HCT116 (cell line): ENCODE measurements around the gene NFE2L2. TPM values are rescaled to one million over a fixed set of nuclear protein-coding genes. Genes with fewer than 3 reads are reported as not detected.

Experiments
- ATAC-seq: fragments of 200-7000 bp; cut with Tn5 transposase; 2 replicates; pipeline ENCODE4 v1.9.1; 2020; ENCODE audit warnings: mild to moderate bottlenecking, moderate library complexity
- BruUV-seq: library from RNA; stranded (reverse); fragments of 400-500 nt; replicated peaks from 2 replicates; lab custom pipeline; 2021; lab: Mats Ljungman, UMichigan
- CTCF ChIA-PET: fragments of 300-600 bp; sonication (Branson Sonifier 250); formaldehyde crosslinking; loops from one replicate; lab custom pipeline; 2021; ENCODE audit warnings: antibody characterized with exemption; lab: Charles Lee
- POLR2A ChIA-PET: fragments of 300-600, 350-600 bp; sonication (Branson Sonifier 250); formaldehyde crosslinking; loops from one replicate; lab custom pipeline; 2021; ENCODE audit warnings: antibody characterized with exemption; lab: Charles Lee
- RAD21 ChIA-PET, 2 experiments: fragments of 300-600 bp; sonication (Branson Sonifier 250); formaldehyde crosslinking; loops; one replicate each; lab custom pipeline; 2023; ENCODE audit warnings: low total read pairs in 2 of 2; ENCODE audit not compliant: uncharacterized antibody in 2 of 2, unreplicated experiment in 2 of 2, low non-redundant PET in 1 of 2; lab: Charles Lee
- DNase-seq: peaks from one replicate; pipeline ENCODE4 v3.0.0-alpha.2; 2010; ENCODE audit warnings: low read depth, low spot score
- H2AFZ ChIP-seq: fragments of 200-600 bp; shearing (Covaris generic), sonication (generic); 2 replicates; pipeline ENCODE4 v1.6.1; 2017; ENCODE audit warnings: low read depth, mixed run types, mixed read lengths, antibody characterized with exemption, low read length; ENCODE audit not compliant: poor library complexity, severe bottlenecking
- H3K27ac ChIP-seq: 2 replicates; pipeline ENCODE4 v1.5.1; 2012; ENCODE audit warnings: low read depth, low read length
- H3K27me3 ChIP-seq: fragments of 200-600 bp; sonication (generic); 2 replicates; pipeline ENCODE4 v1.6.1; 2016; ENCODE audit warnings: mixed run types, low read length, mixed read lengths; ENCODE audit not compliant: insufficient read depth
- H3K36me3 ChIP-seq, 2 experiments: fragments of 200-500 bp in 1 of 2; fragments of 200-600 bp in 1 of 2; sonication (Bioruptor generic) in 1 of 2; sonication (generic) in 1 of 2; 2 replicates each; pipeline versions ENCODE4 v1.5.1 to v1.6.1; 2014 to 2016; ENCODE audit warnings: low read length in 2 of 2, inconsistent platforms in 1 of 2, mixed read lengths in 1 of 2, mixed run types in 1 of 2; ENCODE audit not compliant: insufficient read depth in 2 of 2, control insufficient read depth in 1 of 2
- H3K4me1 ChIP-seq, 2 experiments: fragments of 200-600 bp in 1 of 2; sonication (generic) in 1 of 2; 2 replicates each; pipeline versions ENCODE4 v1.5.1 to v1.6.1; 2012 to 2017; ENCODE audit warnings: low read length in 2 of 2, inconsistent platforms in 1 of 2, mild to moderate bottlenecking in 1 of 2, mixed read lengths in 1 of 2, mixed run types in 1 of 2, moderate library complexity in 1 of 2; ENCODE audit not compliant: insufficient read depth in 2 of 2, control insufficient read depth in 1 of 2
- H3K4me2 ChIP-seq: fragments of 200-600 bp; sonication (generic); 2 replicates; pipeline ENCODE4 v1.6.1; 2017; ENCODE audit warnings: mixed run types, low read length, mixed read lengths
- H3K4me3 ChIP-seq, 2 experiments: fragments of 200-600 bp in 1 of 2; sonication (generic) in 1 of 2; replicated peaks in 1 of 2; 2 replicates each; pipeline ENCODE4 v1.5.1; 2011 to 2016; ENCODE audit warnings: low read length in 2 of 2, control low read depth in 1 of 2, low read depth in 1 of 2, mild to moderate bottlenecking in 1 of 2, mixed read lengths in 1 of 2, mixed run types in 1 of 2
- H3K79me2 ChIP-seq: fragments of 200-600 bp; sonication (generic); 2 replicates; pipeline ENCODE4 v1.6.1; 2017; ENCODE audit warnings: mild to moderate bottlenecking, mixed run types, low read length, moderate library complexity, mixed read lengths; ENCODE audit not compliant: insufficient read depth
- H3K9ac ChIP-seq: fragments of 200-600 bp; sonication (generic); 2 replicates; pipeline ENCODE4 v1.6.1; 2016; ENCODE audit warnings: low read length, mixed read lengths
- H3K9me2 ChIP-seq: fragments of 200-600 bp; sonication (generic), shearing (Covaris generic); 2 replicates; pipeline ENCODE4 v1.6.1; 2017; ENCODE audit warnings: mixed run types, mild to moderate bottlenecking, moderate library complexity; ENCODE audit not compliant: insufficient read depth
- H3K9me3 ChIP-seq, 2 experiments: fragments of 200-500 bp in 1 of 2; fragments of 200-600 bp in 1 of 2; sonication (Bioruptor generic) in 1 of 2; sonication (generic) in 1 of 2; 2 replicates each; pipeline ENCODE4 v1.6.1; 2014 to 2017; ENCODE audit warnings: low read length in 2 of 2, mixed read lengths in 2 of 2, inconsistent platforms in 1 of 2, low read depth in 1 of 2, mild to moderate bottlenecking in 1 of 2, mixed run types in 1 of 2, moderate library complexity in 1 of 2; ENCODE audit not compliant: control insufficient read depth in 1 of 2, insufficient read depth in 1 of 2
- H4K20me1 ChIP-seq: fragments of 200-600 bp; sonication (generic), shearing (Covaris generic); 2 replicates; pipeline ENCODE4 v1.6.1; 2017; ENCODE audit warnings: mixed run types, mild to moderate bottlenecking, moderate library complexity; ENCODE audit not compliant: insufficient read depth
- CEBPB ChIP-seq: IDR thresholded peaks from 2 replicates; pipeline ENCODE4 v1.6.1; 2012; ENCODE audit warnings: low read depth
- CTCF ChIP-seq, 3 experiments: fragments of 200-600 bp in 1 of 3; sonication (generic) in 1 of 3; IDR thresholded peaks in 2 of 3; conservative IDR thresholded peaks in 1 of 3; 2 replicates each; pipeline ENCODE4 v1.5.1; 2012 to 2017; ENCODE audit warnings: low read depth in 2 of 3, low read length in 2 of 3, antibody characterized with exemption in 1 of 3, borderline replicate concordance in 1 of 3, control low read depth in 1 of 3, mild to moderate bottlenecking in 1 of 3, mixed read lengths in 1 of 3, mixed run types in 1 of 3, moderate library complexity in 1 of 3; ENCODE audit not compliant: insufficient read depth in 1 of 3
- EGR1 ChIP-seq: IDR thresholded peaks from 2 replicates; pipeline ENCODE4 v1.6.1; 2012; ENCODE audit warnings: low read depth
- EZH2 ChIP-seq: fragments of 200-600 bp; sonication (generic); IDR thresholded peaks from 2 replicates; pipeline ENCODE4 v1.6.1; 2017; ENCODE audit warnings: antibody characterized with exemption, mixed run types
- REST ChIP-seq: IDR thresholded peaks from 2 replicates; pipeline ENCODE4 v1.6.1; 2012; ENCODE audit warnings: low read depth
- SRF ChIP-seq: IDR thresholded peaks from 2 replicates; pipeline ENCODE4 v1.6.1; 2012; ENCODE audit warnings: low read depth
- YY1 ChIP-seq: IDR thresholded peaks from 2 replicates; pipeline ENCODE4 v1.6.1; 2011; ENCODE audit warnings: low read length, low read depth, moderate library complexity, mild to moderate bottlenecking; ENCODE audit not compliant: insufficient replicate concordance; ENCODE audit errors: extremely low read depth
- ZFX ChIP-seq: fragments of 450-650 bp; IDR thresholded peaks from 2 replicates; pipeline ENCODE4 v1.6.1; 2017
- intact Hi-C: fragments of 100-400 bp; cut with micrococcal nuclease; formaldehyde crosslinking; loops from 2 replicates; pipeline ENCODE4 v1.10.0; 2022
- total RNA-seq: library from RNA; stranded (reverse); gene quantifications from one replicate; pipeline ENCODE4 v1.2.1, GENCODE V29; 2021; ENCODE audit not compliant: unreplicated experiment

The NFE2L2 gene
- total RNA-seq, 1 experiment from 2014 or later = 106 TPM

- ATAC-seq (no peak), DNase-seq (no peak)
- POLR2A ChIA-PET = no interaction called here
- H3K4me2 ChIP-seq = no peak overlapping the region
- intact Hi-C loops = no loop called here
- H3K27me3 ChIP-seq = no peaks in the 10 kb centered on the region
- H3K27ac ChIP-seq = no peak overlapping the region
- H3K79me2 ChIP-seq = no peaks in the 10 kb centered on the region; the same call in 1 of the 2 replicates
- H3K9me2 ChIP-seq = no peaks in the 10 kb centered on the region
- RAD21 ChIA-PET = no interaction called here
- H3K9me3 ChIP-seq = no peaks in the 10 kb centered on the region
- no TSS peak for BruUV-seq
- no peak overlapping the region for H3K9ac ChIP-seq
- CTCF ChIA-PET = interaction anchor here (1.2 kb wide), 1 partner anchor 8 kb away, joined by 3 read pairs; no protein-coding TSS in a partner anchor
- no peak overlapping the region for H3K4me3 ChIP-seq
- H3K4me1 ChIP-seq = no peaks in the 10 kb centered on the region
- H4K20me1 ChIP-seq = no peaks in the 10 kb centered on the region
- H3K36me3 ChIP-seq = no peaks in the 10 kb centered on the region
- H2AFZ ChIP-seq = no peak overlapping the region
- no peak for TF ChIP-seq EGR1
- TF ChIP-seq YY1 = no peak
- no peak for TF ChIP-seq CTCF (IDR thresholded peaks at IDR 0.05 in 2 of 3, conservative IDR thresholded peaks at IDR 0.05 in 1 of 3; ENCODE audit: borderline replicate concordance in 1 of 3, insufficient read depth in 1 of 3, low read depth in 2 of 3, low read length in 2 of 3)
- no peak for TF ChIP-seq CEBPB
- no peak for TF ChIP-seq EZH2
- TF ChIP-seq REST = no peak
- TF ChIP-seq ZFX = no peak
- TF ChIP-seq SRF = no peak
These were observed 60.1 kb downstream of the NFE2L2 start for GRCh38 chr2:177204417-177204816.
